HG03342 (cell line): Measurements from ENCODE around the gene SLX4IP.

Source experiments
- ATAC-seq: cut with Tn5 transposase; IDR thresholded peaks from one replicate; pipeline ENCODE4 v1.9.1; 2021; ENCODE audit warnings: mild to moderate bottlenecking, moderate library complexity; ENCODE audit not compliant: unreplicated experiment

SLX4IP gene

GRCh38 chr20:10625641-10626040 is 190.5 kb downstream of the SLX4IP start:
- ATAC-seq = no peak

- no peak for ATAC-seq
Observed at GRCh38 chr20:10626896-10627295, 191.8 kb downstream of the SLX4IP start.

DNA sequence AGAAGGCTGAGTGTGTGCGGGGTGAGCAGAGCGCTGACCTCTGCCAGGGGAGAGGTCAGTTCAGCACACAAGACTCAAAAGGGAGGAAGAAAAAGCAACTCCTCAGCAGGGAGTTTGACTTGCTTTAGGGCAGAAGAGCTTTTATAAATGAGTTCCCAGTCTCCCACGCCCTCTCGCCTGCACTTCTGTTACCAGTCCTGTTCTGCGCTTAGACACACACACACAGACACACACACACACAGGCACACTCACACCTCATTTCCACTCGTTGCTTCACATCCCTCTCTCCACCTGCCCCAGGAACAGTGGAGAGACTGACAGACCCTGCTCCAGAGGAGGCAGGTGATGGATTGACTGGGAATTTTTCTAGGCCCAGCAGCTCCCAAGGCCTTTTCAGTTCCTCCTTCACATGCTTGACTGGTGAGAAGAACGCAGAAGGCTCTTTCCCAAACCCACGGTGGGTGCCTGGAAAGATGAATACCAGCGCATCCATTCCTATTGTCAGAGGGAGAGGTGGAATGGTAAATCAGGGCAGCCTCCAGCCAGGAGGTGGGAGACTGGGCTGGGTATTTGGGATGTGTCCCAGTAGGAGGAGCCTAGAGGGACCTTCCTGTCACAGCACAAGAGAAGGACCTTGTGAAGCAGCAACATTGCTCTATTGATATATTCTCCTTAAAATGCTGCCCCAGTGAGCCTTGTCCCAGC is 195.0 kb downstream of the SLX4IP start:
- ATAC-seq = no peak

DNA sequence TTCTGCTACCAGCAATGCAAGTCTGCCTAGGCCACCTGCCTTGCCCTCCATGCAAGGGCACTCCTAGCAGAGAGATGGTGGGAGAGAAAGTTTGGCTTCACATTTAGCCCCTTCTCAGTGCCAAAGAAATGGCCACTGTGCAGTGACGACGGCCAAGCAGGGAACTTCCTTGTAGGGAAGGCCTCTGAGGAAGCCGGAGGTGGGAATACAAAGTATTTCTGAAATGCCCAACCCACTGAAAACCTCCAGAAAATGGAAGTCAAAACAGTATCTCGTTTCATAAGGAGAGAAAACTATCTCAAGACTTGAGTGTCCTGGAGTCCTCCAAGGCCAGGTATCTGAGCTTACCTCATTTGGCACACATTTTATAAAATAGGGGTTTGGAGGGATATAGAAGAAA is 196.0 kb downstream of the SLX4IP start:
- no peak for ATAC-seq

DNA sequence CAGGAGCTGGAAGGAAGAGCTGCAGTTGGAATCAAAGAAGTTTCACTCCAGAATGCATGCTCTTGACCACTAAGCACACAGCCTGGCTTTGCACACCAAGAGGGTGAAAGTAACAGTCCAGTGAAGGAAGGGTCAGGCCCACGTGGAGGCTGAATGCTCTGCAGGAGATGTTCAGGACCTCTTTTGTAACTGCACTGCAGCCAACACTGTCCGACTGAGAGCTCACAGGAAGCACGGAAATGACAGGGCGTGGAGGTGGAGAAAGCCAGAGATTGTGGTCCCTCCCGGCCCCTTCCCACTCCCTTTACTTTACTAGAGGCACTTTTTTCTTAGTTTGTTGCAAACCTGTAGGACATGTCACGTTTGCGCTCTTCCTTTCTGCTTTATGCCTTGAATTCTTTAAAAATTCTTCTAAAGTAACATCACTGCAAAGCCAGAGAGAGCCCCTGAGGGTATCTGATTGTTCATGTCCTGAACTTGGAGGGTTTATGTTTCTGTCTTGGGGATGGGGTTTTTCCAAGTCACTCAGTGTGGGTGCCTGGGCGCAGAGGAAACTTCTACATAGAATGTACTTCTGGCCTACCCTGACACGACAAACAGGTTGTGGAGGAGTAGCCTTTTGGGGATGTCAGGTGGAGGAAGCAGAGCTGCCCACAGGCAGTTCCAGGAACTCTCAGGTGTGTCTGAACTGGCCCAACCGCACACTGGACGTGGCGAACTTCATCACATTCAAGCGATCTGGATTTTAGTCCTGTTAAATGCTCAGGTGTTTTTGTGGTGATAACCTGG is 197.8 kb downstream of the SLX4IP start:
- no peak for ATAC-seq

GRCh38 chr20:10633718-10634117 is 198.6 kb downstream of the SLX4IP start:
- ATAC-seq = no peak

- no peak for ATAC-seq
Observed at GRCh38 chr20:10634211-10634610, 199.1 kb downstream of the SLX4IP start.

GRCh38 chr20:10634683-10635411 is 199.7 kb downstream of the SLX4IP start:
- ATAC-seq = no peak

- ATAC-seq = no peak
Observed at GRCh38 chr20:10635476-10636208, 200.5 kb downstream of the SLX4IP start.

DNA sequence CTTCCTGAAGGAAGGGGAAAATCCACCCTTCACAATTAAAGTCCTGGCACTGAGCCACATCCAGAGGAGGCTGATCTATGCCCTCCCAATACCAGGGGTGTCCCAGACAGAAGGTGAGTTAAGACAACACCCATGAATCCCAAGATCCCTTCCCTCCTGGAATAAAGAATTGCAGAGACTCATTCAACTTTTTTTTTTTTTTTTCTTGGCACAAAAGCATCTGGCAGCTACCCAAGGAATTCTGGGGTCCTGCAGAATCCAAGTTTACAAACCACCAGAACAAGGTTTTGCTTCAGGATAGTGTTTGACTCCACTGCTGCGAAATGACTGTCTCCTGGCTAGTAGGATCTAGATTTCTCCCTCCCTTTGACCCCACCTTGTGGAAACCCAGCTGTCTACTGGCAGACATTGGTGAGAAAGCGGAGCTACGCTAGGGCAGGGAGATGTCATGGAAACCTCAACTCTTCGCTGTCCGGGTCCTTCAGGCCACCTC is 201.3 kb downstream of the SLX4IP start:
- ATAC-seq = no peak

GRCh38 chr20:10637031-10637559 is 202.0 kb downstream of the SLX4IP start:
- no peak for ATAC-seq

DNA sequence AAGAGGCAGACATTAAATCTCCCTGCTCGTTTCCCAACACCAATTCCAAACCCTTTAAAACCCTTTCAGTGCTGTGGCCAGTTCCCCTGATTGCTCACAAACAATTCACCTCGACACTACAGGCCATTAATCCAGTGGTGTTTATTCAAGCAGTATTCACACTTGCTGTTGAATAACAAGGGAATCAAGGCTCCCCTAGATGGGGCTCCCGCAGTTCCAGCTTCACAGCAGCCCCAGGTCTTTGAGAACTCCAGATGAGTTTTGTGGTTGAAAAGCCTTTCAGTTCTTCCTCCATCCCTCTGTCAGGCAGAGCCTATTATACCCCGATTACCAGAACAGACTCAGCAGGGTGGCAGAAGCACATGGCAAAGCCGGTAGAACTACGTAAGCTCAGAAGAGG is 202.5 kb downstream of the SLX4IP start:
- ATAC-seq = no peak

DNA sequence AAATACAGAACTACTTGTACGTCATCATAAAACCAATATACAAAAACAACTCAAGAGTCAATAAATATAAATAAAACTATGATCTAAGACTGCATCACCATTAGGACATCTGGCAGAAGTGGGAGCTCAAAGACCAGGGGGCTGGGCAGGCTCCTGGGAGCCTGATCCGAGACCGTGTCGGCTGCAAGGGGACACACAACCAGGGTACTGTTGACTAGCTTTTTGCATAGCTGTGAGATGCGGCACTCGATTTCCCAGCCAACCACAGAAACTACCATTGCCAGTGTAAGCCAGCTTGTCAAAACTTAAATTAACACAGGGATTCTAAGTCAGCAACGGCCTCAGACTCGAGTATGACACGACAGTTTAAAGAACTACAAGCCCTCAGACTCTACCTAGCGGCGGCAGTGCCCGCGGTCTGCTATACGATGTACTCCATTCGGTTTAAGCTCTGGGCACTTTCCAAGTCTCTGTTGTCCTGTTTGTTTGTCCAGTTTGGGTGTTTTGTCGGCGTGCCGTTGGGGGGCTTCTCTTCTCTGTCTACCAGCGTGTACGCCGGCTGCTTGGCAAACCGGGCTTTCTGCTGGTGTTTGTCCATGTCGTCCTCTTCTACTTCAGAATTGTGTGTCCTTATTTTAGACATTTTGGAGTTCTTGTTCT is 204.1 kb downstream of the SLX4IP start:
- no peak for ATAC-seq

- ATAC-seq = no peak
Observed at GRCh38 chr20:10639737-10640556, 204.8 kb downstream of the SLX4IP start.

DNA sequence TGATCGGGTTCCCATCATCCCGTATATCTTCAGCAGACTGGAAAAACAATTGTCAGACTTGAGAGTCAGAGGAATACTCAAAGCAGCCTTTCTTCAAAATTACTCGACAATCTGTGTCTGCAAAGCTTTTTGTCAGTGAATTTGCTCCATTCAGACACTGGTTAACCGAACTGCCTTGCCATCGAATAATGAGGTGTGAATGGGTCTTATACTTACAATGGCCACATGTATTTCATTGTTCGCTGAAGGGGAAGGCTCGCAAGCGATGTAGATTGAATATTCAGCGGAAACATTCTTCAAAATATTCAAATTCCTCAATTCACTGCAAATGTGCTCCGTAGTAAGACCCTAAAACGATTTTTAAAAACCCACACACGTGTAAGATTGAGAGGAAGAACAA is 205.8 kb downstream of the SLX4IP start:
- no peak for ATAC-seq

DNA sequence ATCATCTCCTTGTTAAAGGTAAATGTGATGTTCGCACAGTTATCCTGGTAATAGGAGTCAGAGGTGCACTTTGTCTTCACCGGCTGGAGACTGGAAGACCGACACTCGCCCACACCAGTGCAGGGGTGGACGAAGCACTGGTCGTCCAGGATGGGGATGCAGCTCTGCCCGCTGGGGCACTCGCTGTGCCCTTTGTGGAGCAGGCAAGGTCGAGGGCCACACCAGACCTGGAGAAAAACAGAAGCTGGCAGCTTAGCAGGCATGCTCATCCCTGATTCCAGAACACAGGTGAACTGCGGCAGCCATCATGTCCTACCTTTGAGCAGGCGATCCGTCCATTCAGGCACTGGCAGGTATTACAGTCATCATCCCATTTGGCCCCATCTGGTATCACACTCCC is 206.4 kb downstream of the SLX4IP start:
- no peak for ATAC-seq

DNA sequence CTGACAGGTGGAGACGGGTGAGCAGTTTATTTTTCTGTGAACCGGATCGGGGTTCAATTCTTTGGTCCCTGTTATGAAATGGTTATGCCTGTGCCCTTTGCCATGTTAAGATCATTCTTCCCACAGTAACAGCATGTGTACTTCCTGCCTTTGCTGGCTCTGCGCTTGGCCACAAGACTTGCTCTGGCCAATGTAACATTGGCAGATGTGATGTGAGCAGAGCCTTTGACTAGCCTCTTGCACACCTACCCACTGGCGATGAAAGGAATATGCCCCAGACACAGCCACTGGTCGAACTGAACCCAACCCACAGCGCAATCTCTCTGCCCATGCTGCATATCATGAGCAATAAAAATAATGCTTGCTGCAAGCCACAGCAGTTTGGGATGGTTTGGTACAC is 206.8 kb downstream of the SLX4IP start:
- no peak for ATAC-seq

- no peak for ATAC-seq
Observed at GRCh38 chr20:10642856-10643559, 207.9 kb downstream of the SLX4IP start.

- ATAC-seq = no peak
Observed at GRCh38 chr20:10643560-10643873, 208.4 kb downstream of the SLX4IP start.
